HEK293 (cell line): ENCODE results near the gene ACAA2.

Experiments used
- CTCF ChIA-PET: fragments of 350-600 bp; formaldehyde crosslinking; extraction: SDS; loops from one replicate; lab custom pipeline; 2021; ENCODE audit warnings: antibody characterized with exemption; lab: Yijun Ruan, JAX
- POLR2A ChIA-PET: fragments of 300-600 bp; formaldehyde crosslinking; extraction: SDS; loops from one replicate; lab custom pipeline; 2020; ENCODE audit warnings: antibody characterized with exemption, inconsistent platforms; lab: Yijun Ruan, JAX
- H3K27ac ChIP-seq: fragments of 200-500 bp; sonication (Bioruptor generic); 2 replicates; pipeline ENCODE4 v1.5.1; 2014; ENCODE audit warnings: low read depth, low read length, control low read depth, inconsistent platforms; ENCODE audit errors: extremely low read depth
- H3K36me3 ChIP-seq, 2 experiments: fragments of 200-500 bp in 1 of 2; sonication (Bioruptor generic) in 1 of 2; 1 replicate in 1 of 2; 2 replicates in 1 of 2; pipeline ENCODE4 v1.5.1; 2014 to 2017; ENCODE audit warnings: inconsistent platforms in 2 of 2, low read length in 2 of 2; ENCODE audit not compliant: control insufficient read depth in 2 of 2, insufficient read depth in 1 of 2
- H3K4me1 ChIP-seq: fragments of 200-500 bp; sonication (Bioruptor generic); 2 replicates; pipeline ENCODE4 v1.5.1; 2014; ENCODE audit warnings: mild to moderate bottlenecking, low read length, inconsistent platforms; ENCODE audit not compliant: control insufficient read depth, insufficient read depth
- H3K4me3 ChIP-seq: 2 replicates; pipeline ENCODE4 v1.5.1; 2011; ENCODE audit warnings: low read depth, mild to moderate bottlenecking, control low read depth, low read length, moderate library complexity
- H3K9me3 ChIP-seq: fragments of 200-500 bp; sonication (Bioruptor generic); 2 replicates; pipeline ENCODE4 v1.5.1; 2014; ENCODE audit warnings: low read depth, low read length, inconsistent platforms; ENCODE audit not compliant: control insufficient read depth, insufficient read depth
- HOXA7 ChIP-seq: sonication (generic); formaldehyde crosslinking; IDR thresholded peaks from 2 replicates; pipeline ENCODE4 v1.8.1; 2022; ENCODE audit warnings: missing genetic modification reagents, borderline replicate concordance
- SP3 ChIP-seq: fragments of 450-650 bp; formaldehyde crosslinking; IDR thresholded peaks from 2 replicates; pipeline ENCODE4 v1.5.1; 2016; ENCODE audit warnings: missing biosample characterization, missing genetic modification characterization
- ZFP41 ChIP-seq: fragments of 450-650 bp; formaldehyde crosslinking; IDR thresholded peaks from 2 replicates; pipeline ENCODE4 v1.5.1; 2016; ENCODE audit warnings: missing biosample characterization, missing genetic modification characterization, borderline replicate concordance
- ZFP69B ChIP-seq: fragments of 450-650 bp; formaldehyde crosslinking; IDR thresholded peaks from 2 replicates; pipeline ENCODE4 v1.5.1; 2016; ENCODE audit warnings: missing biosample characterization, missing genetic modification characterization
- ZNF121 ChIP-seq: fragments of 450-650 bp; formaldehyde crosslinking; IDR thresholded peaks from 2 replicates; pipeline ENCODE4 v1.5.1; 2016; ENCODE audit warnings: missing biosample characterization, missing genetic modification characterization
- ZNF221 ChIP-seq: fragments of 450-650 bp; formaldehyde crosslinking; IDR thresholded peaks from 2 replicates; pipeline ENCODE4 v1.5.1; 2017; ENCODE audit warnings: missing biosample characterization, missing genetic modification characterization, borderline replicate concordance
- ZNF341 ChIP-seq: fragments of 450-650 bp; formaldehyde crosslinking; IDR thresholded peaks from 2 replicates; pipeline ENCODE4; 2016; ENCODE audit warnings: low read depth, missing biosample characterization, missing genetic modification characterization
- ZNF354C ChIP-seq: fragments of 450-650 bp; formaldehyde crosslinking; IDR thresholded peaks from 2 replicates; pipeline ENCODE4 v1.5.1; 2016; ENCODE audit warnings: missing biosample characterization, missing genetic modification characterization, low read depth, borderline replicate concordance
- ZNF510 ChIP-seq: fragments of 450-650 bp; formaldehyde crosslinking; IDR thresholded peaks from 2 replicates; pipeline ENCODE4 v1.5.1; 2018; ENCODE audit warnings: mild to moderate bottlenecking, missing genetic modification characterization, missing biosample characterization; ENCODE audit not compliant: insufficient replicate concordance
- ZNF544 ChIP-seq: fragments of 450-650 bp; formaldehyde crosslinking; IDR thresholded peaks from 2 replicates; pipeline ENCODE4 v1.5.0; 2017; ENCODE audit warnings: missing biosample characterization, missing genetic modification characterization
- ZNF549 ChIP-seq: fragments of 450-650 bp; IDR thresholded peaks from 2 replicates; pipeline ENCODE4 v1.5.1; 2018; ENCODE audit warnings: missing biosample characterization, missing genetic modification characterization, mild to moderate bottlenecking, inconsistent platforms, moderate library complexity
- ZNF654 ChIP-seq: fragments of 450-650 bp; formaldehyde crosslinking; IDR thresholded peaks from 2 replicates; pipeline ENCODE4 v1.5.1; 2016; ENCODE audit warnings: low read depth, missing biosample characterization, missing genetic modification characterization
- ZNF776 ChIP-seq: fragments of 450-650 bp; formaldehyde crosslinking; IDR thresholded peaks from 2 replicates; pipeline ENCODE4 v1.5.0; 2017; ENCODE audit warnings: missing biosample characterization, missing genetic modification characterization, borderline replicate concordance
- ZNF777 ChIP-seq: fragments of 450-650 bp; formaldehyde crosslinking; IDR thresholded peaks from 2 replicates; pipeline ENCODE4 v1.5.1; 2017; ENCODE audit warnings: missing biosample characterization, missing genetic modification characterization, borderline replicate concordance
- ZSCAN30 ChIP-seq: fragments of 450-650 bp; IDR thresholded peaks from 2 replicates; pipeline ENCODE4 v1.5.1; 2018; ENCODE audit warnings: missing biosample characterization, mild to moderate bottlenecking, missing genetic modification characterization, moderate library complexity
- TF ChIP-seq, protein P1 (sequence below): IDR thresholded peaks from 2 replicates; pipeline ENCODE4 v1.6.1; 2011; ENCODE audit warnings: mild to moderate bottlenecking, low read depth, low read length, borderline replicate concordance
- TF ChIP-seq, protein P2 (sequence below): fragments of 450-650 bp; formaldehyde crosslinking; IDR thresholded peaks from 2 replicates; pipeline ENCODE4 v1.5.1; 2016; ENCODE audit warnings: missing biosample characterization, missing genetic modification characterization
- TF ChIP-seq, protein P3 (sequence below): fragments of 450-650 bp; formaldehyde crosslinking; IDR thresholded peaks from 2 replicates; pipeline ENCODE4 v1.5.1; 2016; ENCODE audit warnings: missing biosample characterization, missing genetic modification characterization
- TF ChIP-seq, protein P4 (sequence below): fragments of 450-650 bp; formaldehyde crosslinking; IDR thresholded peaks from 2 replicates; pipeline ENCODE4 v1.5.1; 2016; ENCODE audit warnings: missing biosample characterization, missing genetic modification characterization
- TF ChIP-seq, protein P5 (sequence below): fragments of 450-650 bp; formaldehyde crosslinking; IDR thresholded peaks from 2 replicates; pipeline ENCODE4 v1.5.1; 2016; ENCODE audit warnings: missing biosample characterization, missing genetic modification characterization
- TF ChIP-seq, protein P6 (sequence below): fragments of 450-650 bp; formaldehyde crosslinking; IDR thresholded peaks from 2 replicates; pipeline ENCODE4 v1.5.1; 2016; ENCODE audit warnings: missing biosample characterization, missing genetic modification characterization, low read depth

ACAA2 gene

DNA sequence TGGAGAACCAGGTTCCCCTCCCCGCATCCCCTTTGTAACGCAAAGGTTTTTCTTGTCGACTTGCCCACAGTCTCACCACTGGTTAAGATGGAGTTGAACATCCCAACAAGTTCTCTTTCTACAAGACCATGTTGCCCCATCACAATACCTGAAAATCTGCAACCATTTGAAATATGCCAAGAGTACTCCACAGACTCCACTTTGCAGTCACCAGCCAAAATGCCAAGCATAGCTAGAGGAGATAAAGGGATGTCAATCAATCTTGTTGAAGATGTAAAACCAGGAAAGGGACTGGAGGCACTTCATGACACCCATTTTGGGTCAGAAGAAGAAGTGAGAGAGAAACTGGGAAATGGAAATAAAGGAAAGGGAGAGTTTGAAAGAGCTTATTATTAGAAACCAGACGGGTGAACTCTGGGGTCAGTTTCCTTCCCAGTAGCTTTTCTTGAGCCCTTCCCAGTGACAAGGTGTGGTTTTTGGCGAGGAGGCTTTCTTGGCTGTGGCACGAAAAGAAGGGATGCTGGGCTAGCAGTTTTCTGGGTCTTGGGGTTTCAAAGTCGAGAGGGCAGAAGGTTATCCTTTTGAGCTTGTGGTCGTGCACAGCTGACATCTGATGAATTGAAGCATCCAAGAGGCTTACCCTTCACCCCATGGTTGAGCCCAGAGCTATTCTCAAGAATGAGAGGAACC lies 79.3 kb downstream of the ACAA2 start:
- TF ChIP-seq, protein P1, sequence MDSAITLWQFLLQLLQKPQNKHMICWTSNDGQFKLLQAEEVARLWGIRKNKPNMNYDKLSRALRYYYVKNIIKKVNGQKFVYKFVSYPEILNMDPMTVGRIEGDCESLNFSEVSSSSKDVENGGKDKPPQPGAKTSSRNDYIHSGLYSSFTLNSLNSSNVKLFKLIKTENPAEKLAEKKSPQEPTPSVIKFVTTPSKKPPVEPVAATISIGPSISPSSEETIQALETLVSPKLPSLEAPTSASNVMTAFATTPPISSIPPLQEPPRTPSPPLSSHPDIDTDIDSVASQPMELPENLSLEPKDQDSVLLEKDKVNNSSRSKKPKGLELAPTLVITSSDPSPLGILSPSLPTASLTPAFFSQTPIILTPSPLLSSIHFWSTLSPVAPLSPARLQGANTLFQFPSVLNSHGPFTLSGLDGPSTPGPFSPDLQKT = no peak
- TF ChIP-seq ZNF354C (tag by site-specific recombination) (no peak), ZNF341 (tag by site-specific recombination) (no peak), ZFP69B (tag by site-specific recombination) (no peak), ZFP41 (tag by site-specific recombination) (no peak), HOXA7 (CRISPR knock-in tag) (no peak), ZNF776 (tag by site-specific recombination) (no peak), ZNF654 (no peak), ZNF221 (no peak), ZNF544 (tag by site-specific recombination) (no peak), ZNF549 (no peak), ZNF121 (tag by site-specific recombination) (no peak), ZSCAN30 (tag by site-specific recombination) (no peak)
- TF ChIP-seq, protein P2, sequence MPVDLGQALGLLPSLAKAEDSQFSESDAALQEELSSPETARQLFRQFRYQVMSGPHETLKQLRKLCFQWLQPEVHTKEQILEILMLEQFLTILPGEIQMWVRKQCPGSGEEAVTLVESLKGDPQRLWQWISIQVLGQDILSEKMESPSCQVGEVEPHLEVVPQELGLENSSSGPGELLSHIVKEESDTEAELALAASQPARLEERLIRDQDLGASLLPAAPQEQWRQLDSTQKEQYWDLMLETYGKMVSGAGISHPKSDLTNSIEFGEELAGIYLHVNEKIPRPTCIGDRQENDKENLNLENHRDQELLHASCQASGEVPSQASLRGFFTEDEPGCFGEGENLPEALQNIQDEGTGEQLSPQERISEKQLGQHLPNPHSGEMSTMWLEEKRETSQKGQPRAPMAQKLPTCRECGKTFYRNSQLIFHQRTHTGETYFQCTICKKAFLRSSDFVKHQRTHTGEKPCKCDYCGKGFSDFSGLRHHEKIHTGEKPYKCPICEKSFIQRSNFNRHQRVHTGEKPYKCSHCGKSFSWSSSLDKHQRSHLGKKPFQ (tag by site-specific recombination) = no peak
- TF ChIP-seq, protein P3, sequence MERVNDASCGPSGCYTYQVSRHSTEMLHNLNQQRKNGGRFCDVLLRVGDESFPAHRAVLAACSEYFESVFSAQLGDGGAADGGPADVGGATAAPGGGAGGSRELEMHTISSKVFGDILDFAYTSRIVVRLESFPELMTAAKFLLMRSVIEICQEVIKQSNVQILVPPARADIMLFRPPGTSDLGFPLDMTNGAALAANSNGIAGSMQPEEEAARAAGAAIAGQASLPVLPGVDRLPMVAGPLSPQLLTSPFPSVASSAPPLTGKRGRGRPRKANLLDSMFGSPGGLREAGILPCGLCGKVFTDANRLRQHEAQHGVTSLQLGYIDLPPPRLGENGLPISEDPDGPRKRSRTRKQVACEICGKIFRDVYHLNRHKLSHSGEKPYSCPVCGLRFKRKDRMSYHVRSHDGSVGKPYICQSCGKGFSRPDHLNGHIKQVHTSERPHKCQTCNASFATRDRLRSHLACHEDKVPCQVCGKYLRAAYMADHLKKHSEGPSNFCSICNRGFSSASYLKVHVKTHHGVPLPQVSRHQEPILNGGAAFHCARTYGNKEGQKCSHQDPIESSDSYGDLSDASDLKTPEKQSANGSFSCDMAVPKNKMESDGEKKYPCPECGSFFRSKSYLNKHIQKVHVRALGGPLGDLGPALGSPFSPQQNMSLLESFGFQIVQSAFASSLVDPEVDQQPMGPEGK (tag by site-specific recombination) = no peak
- Histone ChIP-seq H3K27ac (no peak overlapping the region), H3K36me3 (no peaks in the 10 kb centered on the region), H3K9me3 (no peaks in the 10 kb centered on the region), H3K4me1 (no peaks in the 10 kb centered on the region), H3K4me3 (no peak overlapping the region)
- CTCF ChIA-PET = no interaction called here
- POLR2A ChIA-PET = no interaction called here

DNA sequence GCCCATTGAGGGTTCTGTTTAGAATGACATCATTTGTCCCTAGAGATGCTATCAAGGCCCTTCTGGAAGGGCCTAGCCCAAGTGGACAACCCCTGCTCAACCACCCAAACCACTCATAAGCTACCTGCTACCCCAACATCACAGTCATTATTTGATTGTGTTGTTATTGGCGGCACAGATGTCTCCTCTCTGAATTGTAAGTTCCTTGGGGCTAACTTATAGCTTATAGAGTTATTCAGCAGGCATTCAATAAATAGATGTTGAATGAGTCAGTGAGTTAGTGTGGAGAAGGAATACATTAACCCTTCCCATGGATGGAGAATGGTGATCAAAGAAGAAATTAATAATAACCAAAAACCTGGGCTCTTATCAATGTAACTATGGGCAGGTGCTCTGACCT lies 80.0 kb downstream of the ACAA2 start:
- H3K27ac ChIP-seq = no peak overlapping the region
- ChIA-PET CTCF (no interaction called here), POLR2A (no interaction called here)
- no peaks in the 10 kb centered on the region for H3K36me3 ChIP-seq
- no peak overlapping the region for H3K4me3 ChIP-seq
- TF ChIP-seq, protein P4, sequence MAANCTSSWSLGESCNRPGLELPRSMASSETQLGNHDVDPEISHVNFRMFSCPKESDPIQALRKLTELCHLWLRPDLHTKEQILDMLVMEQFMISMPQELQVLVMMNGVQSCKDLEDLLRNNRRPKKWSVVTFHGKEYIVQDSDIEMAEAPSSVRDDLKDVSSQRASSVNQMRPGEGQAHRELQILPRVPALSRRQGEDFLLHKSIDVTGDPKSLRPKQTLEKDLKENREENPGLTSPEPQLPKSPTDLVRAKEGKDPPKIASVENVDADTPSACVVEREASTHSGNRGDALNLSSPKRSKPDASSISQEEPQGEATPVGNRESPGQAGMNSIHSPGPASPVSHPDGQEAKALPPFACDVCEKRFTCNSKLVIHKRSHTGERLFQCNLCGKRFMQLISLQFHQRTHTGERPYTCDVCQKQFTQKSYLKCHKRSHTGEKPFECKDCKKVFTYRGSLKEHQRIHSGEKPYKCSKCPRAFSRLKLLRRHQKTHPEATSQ = no peak
- TF ChIP-seq ZNF510 (tag by site-specific recombination) = no peak
- TF ChIP-seq, protein P5, sequence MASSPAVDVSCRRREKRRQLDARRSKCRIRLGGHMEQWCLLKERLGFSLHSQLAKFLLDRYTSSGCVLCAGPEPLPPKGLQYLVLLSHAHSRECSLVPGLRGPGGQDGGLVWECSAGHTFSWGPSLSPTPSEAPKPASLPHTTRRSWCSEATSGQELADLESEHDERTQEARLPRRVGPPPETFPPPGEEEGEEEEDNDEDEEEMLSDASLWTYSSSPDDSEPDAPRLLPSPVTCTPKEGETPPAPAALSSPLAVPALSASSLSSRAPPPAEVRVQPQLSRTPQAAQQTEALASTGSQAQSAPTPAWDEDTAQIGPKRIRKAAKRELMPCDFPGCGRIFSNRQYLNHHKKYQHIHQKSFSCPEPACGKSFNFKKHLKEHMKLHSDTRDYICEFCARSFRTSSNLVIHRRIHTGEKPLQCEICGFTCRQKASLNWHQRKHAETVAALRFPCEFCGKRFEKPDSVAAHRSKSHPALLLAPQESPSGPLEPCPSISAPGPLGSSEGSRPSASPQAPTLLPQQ (tag by site-specific recombination) = no peak
- TF ChIP-seq SP3 (tag by site-specific recombination) = no peak
- TF ChIP-seq, protein P6, sequence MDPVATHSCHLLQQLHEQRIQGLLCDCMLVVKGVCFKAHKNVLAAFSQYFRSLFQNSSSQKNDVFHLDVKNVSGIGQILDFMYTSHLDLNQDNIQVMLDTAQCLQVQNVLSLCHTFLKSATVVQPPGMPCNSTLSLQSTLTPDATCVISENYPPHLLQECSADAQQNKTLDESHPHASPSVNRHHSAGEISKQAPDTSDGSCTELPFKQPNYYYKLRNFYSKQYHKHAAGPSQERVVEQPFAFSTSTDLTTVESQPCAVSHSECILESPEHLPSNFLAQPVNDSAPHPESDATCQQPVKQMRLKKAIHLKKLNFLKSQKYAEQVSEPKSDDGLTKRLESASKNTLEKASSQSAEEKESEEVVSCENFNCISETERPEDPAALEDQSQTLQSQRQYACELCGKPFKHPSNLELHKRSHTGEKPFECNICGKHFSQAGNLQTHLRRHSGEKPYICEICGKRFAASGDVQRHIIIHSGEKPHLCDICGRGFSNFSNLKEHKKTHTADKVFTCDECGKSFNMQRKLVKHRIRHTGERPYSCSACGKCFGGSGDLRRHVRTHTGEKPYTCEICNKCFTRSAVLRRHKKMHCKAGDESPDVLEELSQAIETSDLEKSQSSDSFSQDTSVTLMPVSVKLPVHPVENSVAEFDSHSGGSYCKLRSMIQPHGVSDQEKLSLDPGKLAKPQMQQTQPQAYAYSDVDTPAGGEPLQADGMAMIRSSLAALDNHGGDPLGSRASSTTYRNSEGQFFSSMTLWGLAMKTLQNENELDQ (tag by site-specific recombination) = no peak
- no peak for TF ChIP-seq ZNF777 (tag by site-specific recombination)
- no peaks in the 10 kb centered on the region for H3K9me3 ChIP-seq
- no peaks in the 10 kb centered on the region for H3K4me1 ChIP-seq
